ENCODE measurements around the gene LCP1. TPM values are rescaled to one million over a fixed set of nuclear protein-coding genes. Genes with fewer than 3 reads are reported as not detected.
A peak's percentile ranks its signal among the peaks of the same experiment; 100 is the strongest.

The LCP1 gene
- total and polyA plus RNA-seq, 2 of the 13 experiments (the other 11 are each of a cell fraction or from before 2014, with no cell fraction given) = 1.6 TPM

DNA sequence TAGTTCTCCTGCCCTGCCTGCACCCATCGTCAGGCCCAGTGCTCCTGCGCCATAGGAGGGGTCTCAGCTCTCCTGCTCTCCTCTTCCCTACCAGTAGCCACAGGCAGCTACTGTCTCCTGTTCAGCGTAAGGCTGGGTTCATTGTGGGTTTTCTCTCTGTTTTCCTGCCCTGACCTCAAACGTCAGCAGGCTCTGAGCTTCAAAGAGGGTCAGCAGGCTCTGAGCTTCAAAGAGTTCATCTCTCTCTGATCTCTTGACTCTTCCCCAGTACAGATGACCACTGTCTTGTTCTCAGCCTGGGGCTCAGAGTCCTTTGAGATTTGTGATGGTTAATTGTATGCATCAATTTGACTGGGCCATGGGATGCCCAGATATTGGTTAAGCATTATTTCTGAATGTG is 72.5 kb downstream of the LCP1 start (continued):
- TF ChIP-seq NR1H2 (CRISPR knock-in tag; IDR thresholded peaks at IDR 0.05; ENCODE audit: borderline replicate concordance, low read depth) (no peak), ZNF292 (CRISPR knock-in tag; IDR thresholded peaks at IDR 0.05; ENCODE audit: borderline replicate concordance, low read depth) (peak; percentile 92; the same call in 1 of the 2 replicates), SIN3A (IDR thresholded peaks at IDR 0.05; ENCODE audit: borderline replicate concordance, low read depth, low read length) (no peak), GTF2F1 (IDR thresholded peaks at IDR 0.05; ENCODE audit: low read length) (no peak), ZNF792 (CRISPR knock-in tag; IDR thresholded peaks at IDR 0.05) (peak; percentile 76; the same call in 1 of the 2 replicates), ZNF749 (CRISPR knock-in tag; IDR thresholded peaks at IDR 0.05; ENCODE audit: borderline replicate concordance) (no peak), ZMYM3 (CRISPR knock-in tag; IDR thresholded peaks at IDR 0.05) (peak; percentile 85), KDM5B (CRISPR knock-in tag; IDR thresholded peaks at IDR 0.05; ENCODE audit: borderline replicate concordance) (no peak), U2AF1 (optimal IDR thresholded peaks at IDR 0.05; ENCODE audit: low read depth, low read length) (no peak), NFE2L1 (CRISPR knock-in tag; IDR thresholded peaks at IDR 0.05; ENCODE audit: borderline replicate concordance) (no peak), KDM2A (CRISPR knock-in tag; IDR thresholded peaks at IDR 0.05; ENCODE audit: borderline replicate concordance, low read depth) (peak; percentile 35; the same call in 1 of the 2 replicates), PPARG (CRISPR knock-in tag; conservative IDR thresholded peaks at IDR 0.05) (peak; percentile 80), ZFP37 (CRISPR knock-in tag; IDR thresholded peaks at IDR 0.05; ENCODE audit: borderline replicate concordance) (no peak), HOXA3 (CRISPR knock-in tag; IDR thresholded peaks at IDR 0.05) (peak; percentile 86), ZNF383 (CRISPR knock-in tag; IDR thresholded peaks at IDR 0.05; ENCODE audit: borderline replicate concordance) (no peak), ATF3 (CRISPR knock-in tag; IDR thresholded peaks at IDR 0.05) (no peak), ZFP36L1 (CRISPR knock-in tag; IDR thresholded peaks at IDR 0.05) (no peak), ZNF547 (CRISPR knock-in tag; IDR thresholded peaks at IDR 0.05) (no peak), ZNF160 (CRISPR knock-in tag; IDR thresholded peaks at IDR 0.05) (no peak), ZNF33B (CRISPR knock-in tag; IDR thresholded peaks at IDR 0.05) (no peak), JUN (CRISPR knock-in tag; IDR thresholded peaks at IDR 0.05) (no peak), KDM1A (CRISPR knock-in tag; IDR thresholded peaks at IDR 0.05) (0 out of 2 replicates have a peak, but pooled peaks have one; percentile 17), PTBP1 (IDR thresholded peaks at IDR 0.05; ENCODE audit: low read depth, low read length, poor library complexity, severe bottlenecking) (no peak), POLR2AphosphoS2 (IDR thresholded peaks at IDR 0.05; ENCODE audit: low read depth, low read length) (no peak), NR0B2 (CRISPR knock-in tag; IDR thresholded peaks at IDR 0.05) (no peak), ZNF569 (CRISPR knock-in tag; IDR thresholded peaks at IDR 0.05; ENCODE audit: borderline replicate concordance) (no peak), NCOA1 (CRISPR knock-in tag; IDR thresholded peaks at IDR 0.05) (no peak), ZNF431 (CRISPR knock-in tag; IDR thresholded peaks at IDR 0.05; ENCODE audit: borderline replicate concordance, low read depth) (peak; percentile 61; the same call in 1 of the 2 replicates), HNRNPUL1 (IDR thresholded peaks at IDR 0.05; ENCODE audit: low read depth, low read length) (no peak)
- TF ChIP-seq, protein P1, sequence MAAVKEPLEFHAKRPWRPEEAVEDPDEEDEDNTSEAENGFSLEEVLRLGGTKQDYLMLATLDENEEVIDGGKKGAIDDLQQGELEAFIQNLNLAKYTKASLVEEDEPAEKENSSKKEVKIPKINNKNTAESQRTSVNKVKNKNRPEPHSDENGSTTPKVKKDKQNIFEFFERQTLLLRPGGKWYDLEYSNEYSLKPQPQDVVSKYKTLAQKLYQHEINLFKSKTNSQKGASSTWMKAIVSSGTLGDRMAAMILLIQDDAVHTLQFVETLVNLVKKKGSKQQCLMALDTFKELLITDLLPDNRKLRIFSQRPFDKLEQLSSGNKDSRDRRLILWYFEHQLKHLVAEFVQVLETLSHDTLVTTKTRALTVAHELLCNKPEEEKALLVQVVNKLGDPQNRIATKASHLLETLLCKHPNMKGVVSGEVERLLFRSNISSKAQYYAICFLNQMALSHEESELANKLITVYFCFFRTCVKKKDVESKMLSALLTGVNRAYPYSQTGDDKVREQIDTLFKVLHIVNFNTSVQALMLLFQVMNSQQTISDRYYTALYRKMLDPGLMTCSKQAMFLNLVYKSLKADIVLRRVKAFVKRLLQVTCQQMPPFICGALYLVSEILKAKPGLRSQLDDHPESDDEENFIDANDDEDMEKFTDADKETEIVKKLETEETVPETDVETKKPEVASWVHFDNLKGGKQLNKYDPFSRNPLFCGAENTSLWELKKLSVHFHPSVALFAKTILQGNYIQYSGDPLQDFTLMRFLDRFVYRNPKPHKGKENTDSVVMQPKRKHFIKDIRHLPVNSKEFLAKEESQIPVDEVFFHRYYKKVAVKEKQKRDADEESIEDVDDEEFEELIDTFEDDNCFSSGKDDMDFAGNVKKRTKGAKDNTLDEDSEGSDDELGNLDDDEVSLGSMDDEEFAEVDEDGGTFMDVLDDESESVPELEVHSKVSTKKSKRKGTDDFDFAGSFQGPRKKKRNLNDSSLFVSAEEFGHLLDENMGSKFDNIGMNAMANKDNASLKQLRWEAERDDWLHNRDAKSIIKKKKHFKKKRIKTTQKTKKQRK (IDR thresholded peaks at IDR 0.05; ENCODE audit: low read length) = no peak
